COLO668 (cell line): ENCODE measurements around the gene C6orf118.

Source experiments
- DNase-seq: peaks from one replicate; lab custom pipeline; 2025; ENCODE audit not compliant: unreplicated experiment; lab: John Stamatoyannopoulos, UW

Gene C6orf118

DNA sequence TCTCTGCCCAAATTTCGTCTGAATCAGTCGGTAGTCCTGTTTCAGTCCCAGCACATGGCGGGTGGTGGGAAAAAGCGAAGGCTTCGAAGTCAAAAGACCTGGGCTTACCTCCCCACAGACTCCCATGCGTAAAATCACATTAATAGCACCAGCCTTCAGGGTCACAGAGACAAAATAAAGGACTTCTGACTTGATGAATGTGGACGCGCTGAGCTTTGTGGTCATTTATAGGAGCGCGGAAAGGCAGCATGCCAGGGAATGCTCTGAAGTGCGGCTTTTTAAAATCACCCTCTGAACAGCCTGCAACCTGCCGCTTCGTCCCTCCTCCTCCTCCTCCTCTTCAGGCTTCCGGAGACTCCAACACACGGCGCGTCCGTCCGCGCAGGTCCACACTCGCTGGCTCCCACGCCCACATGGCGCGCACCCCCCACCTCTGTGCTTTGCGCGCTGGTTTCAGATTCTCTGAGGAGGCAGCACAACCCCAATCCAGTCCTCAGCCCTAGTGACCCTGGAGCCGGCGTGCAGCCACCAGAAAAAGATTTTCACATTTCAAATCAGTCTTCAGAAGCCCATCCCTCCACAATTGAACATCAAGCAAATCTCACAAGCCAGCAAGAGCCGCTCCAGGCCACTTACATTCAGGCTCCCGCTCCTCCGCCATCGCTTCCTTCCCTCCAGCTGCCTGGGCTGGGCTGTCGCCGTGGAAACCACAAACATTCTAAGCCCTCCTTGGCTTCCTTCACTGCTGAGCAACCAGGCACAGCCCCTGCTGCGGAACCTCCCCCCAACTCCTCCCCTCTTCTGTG lies at the start of gene C6orf118:
C6orf118 (minus strand) TSS at position 680 of the 806 bp plus-strand sequence; CDS start at position 661, 19 bp downstream.
- DNase-seq = peak; percentile 69

GRCh38 chr6:165345700-165346099 lies 36.3 kb upstream of the C6orf118 start:
- DNase-seq = no peak

GRCh38 chr6:165340532-165340931 lies 31.1 kb upstream of the C6orf118 start:
- DNase-seq = no peak

- no peak for DNase-seq
Measured at GRCh38 chr6:165325609-165326008, 16.2 kb upstream of the C6orf118 start.

DNA sequence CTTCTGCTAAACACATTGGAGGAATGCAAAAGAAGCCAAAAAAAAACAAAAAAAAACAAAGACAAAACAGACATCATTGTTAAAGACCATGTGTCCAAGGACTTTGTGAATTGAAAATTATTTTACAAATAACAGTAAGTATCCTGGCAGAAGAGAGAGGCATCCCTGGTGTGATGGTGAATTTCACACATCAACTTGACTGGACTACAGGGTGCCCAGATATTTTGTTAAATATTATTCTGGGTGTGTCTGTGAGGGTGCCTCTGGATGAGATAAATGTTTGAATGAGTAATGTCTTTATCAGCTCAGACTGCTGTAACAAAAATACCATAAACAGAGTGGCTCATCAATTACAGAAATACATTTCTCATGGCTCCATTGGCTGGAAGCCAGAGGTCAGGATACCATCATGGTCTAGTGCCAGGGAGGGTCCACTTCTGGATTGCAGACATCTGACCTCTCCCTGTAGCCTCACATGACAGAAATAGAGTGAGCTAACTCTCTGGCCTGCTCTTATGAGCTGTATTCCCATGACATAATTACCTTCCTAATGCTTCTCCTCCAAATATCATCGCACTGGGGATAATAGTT lies 12.2 kb upstream of the C6orf118 start:
- DNase-seq = no peak

DNA sequence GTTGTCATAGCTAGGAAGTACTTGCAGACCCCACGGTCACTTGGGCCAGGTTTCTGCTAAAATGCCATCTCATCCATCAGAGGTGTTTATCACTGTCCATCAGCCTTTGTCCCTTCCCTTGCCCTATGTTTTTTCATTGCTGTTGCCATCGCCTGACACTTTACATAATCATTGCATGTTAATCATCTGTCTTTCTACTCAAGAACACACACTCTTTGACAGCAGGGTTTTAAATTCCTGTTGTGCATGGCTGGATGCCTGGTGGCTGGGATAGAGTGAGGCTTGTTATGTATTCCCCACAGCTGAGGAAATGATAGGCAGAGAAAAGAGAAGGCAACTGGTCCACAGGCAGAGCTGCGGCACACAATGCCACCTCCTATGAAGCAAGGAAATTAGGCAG lies 11.7 kb upstream of the C6orf118 start:
- no peak for DNase-seq

DNA sequence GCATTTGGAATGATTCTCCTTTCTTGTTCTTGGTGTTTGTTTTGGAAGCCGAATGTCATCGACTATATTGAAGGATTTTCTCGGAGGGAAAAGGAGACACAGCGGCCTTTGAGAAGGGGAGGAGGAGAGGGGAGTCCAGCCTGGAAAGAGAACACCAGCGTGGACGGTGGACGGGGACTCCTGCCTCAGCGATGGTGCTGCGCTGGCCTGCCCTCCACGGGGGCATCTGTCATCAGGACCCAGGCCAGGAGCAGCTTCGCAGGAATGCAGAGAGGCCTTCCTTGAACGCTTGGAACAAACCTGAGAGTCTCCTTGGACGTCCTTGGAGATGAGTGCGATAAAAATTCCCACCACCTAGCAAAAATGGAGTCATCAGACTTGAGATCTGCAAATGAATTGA lies 8.3 kb upstream of the C6orf118 start:
- no peak for DNase-seq

DNA sequence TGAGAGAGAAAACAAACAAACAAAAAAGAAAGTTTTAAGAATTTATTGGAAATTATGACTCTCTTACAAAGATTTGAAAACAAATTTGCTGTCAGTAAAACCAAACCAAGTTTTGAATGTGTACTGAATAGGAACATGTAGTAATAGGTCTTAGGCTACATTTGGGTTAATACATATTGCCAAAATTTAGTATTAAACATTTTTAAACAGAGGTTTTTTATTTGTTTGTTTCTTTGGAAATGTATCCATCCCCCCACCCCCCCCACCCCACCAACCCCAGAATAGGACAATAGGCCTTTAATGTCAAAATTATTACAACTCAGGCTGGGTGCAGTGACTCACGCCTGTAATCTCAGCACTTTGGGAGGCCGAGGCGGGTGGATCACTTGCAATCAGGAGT lies 2.5 kb downstream of the C6orf118 start:
- no peak for DNase-seq

DNA sequence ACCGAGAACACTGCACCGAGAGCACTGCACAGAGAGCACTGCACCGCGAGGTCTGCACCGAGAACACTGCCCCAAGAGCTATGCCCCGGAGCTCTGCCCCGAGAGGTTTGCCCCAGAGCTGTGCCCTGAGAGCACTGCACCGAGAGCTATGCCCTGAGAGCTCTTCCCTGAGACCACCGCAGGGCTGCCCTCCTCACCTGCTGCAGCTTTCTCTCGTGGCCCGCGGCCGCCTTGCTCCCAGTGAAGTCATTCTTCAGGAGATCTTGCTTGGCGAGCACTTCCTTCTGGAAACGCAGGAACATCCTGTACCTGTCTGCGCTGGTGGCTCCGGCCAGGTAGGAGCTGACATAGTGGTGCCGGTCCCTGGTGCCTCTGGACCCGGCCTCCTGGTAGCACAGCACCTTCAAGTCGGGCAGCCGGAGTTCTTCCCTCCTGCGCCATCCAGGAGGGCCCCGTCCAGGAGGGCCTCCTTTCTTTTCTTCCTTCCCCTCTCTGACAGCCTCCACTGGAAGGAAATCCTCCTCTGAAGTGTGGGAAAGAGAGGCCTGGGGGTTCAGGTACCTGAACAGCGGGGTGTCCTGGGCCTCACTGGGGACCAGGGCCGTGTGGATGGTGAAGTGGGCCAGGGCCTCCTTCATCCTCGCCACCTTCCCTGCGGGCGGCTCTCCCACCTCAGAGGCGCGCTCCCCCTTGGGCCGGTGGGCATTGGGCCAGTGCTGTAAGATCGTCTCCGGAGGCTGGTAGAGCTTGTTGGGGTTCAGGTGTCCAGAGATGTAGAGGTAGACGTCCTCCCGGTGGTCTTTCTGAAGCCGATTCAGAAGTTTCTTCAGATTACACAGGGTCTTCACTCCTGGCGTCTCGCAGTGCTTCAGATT lies 7.8 kb downstream of the C6orf118 start:
- DNase-seq = no peak

- DNase-seq = no peak
Measured at GRCh38 chr6:165300422-165300936, 8.9 kb downstream of the C6orf118 start.

- DNase-seq = no peak
Measured at GRCh38 chr6:165298875-165299274, 10.5 kb downstream of the C6orf118 start.

DNA sequence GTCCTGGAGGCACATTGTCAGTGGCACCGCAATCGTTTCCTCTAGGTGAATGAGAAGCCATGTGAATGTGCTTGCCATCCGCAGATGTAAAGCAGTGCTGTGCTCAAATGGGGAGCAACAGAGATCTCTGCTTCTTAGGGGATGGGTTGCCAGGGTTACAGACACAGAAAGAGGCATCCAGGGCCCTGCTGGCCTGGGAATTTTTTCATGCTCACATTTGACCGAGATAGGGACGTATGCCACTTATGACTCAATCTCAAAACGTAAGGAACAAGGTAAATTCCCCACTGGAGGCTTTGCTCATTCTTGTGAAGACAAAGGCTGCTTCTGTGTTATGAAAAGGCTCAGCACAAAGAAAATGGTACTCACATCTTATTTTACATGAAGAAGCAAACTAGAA lies 11.0 kb downstream of the C6orf118 start:
- no peak for DNase-seq

DNA sequence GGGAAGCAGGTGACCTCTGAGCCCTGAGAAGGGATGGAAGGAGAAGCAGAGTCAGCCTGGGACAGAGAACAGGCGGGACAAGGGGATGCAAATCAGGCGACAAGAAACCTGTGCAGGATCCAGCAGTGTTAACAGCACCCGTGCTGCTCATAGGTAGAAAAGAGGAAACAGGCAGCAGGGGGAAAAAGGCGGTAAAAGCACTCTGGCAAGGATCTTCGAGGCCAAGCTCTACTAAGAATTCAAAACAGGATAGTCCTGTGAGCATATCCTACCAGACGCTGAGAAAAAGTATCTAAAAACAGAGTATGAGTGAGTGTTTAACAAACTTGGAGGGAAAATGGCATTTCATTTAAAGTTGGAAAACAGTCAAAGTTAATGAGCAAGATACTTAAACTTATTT lies 16.7 kb downstream of the C6orf118 start:
- DNase-seq = no peak

DNA sequence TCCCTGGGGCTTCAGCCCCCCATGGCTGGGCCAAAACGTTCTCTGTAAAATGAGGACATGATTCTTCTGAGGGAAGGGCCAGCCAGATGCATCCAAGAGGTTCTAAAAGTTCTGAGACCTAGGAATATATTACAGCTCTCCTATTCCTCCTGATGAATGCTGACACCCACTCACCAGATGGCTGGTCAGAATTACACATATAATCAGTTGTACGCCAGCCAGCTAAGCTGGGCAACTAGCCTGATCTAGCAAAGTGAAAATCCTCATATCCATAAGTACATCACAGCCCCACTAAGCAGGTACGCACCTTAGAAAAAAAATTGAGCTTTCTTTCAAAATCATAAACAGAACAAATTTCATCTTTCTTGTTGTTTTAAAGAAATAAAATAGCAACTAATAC lies 34.8 kb downstream of the C6orf118 start:
- DNase-seq = no peak

- DNase-seq = no peak
Measured at GRCh38 chr6:165272585-165272984, 36.8 kb downstream of the C6orf118 start.

DNA sequence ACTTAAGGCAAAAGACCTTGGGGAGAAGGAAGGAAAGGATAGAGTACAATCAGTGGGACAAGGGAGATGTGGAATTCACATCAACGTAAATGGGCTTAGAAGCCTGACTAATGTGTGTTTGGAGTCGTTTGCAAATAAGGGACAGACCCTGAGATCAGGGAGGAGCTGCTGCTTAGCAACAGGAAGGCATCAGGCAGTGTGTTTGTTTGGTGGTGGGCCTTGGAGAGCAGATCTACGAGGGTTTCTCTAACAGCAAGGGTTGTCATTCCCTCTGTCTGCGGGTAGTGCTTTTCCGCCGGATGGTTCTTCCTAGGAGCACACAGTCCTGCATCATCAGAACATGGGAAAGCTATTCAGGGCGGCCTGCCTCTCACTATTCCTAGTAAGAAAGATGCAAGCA lies 40.4 kb downstream of the C6orf118 start:
- no peak for DNase-seq

GRCh38 chr6:165266621-165267020 lies 42.8 kb downstream of the C6orf118 start:
- no peak for DNase-seq

DNA sequence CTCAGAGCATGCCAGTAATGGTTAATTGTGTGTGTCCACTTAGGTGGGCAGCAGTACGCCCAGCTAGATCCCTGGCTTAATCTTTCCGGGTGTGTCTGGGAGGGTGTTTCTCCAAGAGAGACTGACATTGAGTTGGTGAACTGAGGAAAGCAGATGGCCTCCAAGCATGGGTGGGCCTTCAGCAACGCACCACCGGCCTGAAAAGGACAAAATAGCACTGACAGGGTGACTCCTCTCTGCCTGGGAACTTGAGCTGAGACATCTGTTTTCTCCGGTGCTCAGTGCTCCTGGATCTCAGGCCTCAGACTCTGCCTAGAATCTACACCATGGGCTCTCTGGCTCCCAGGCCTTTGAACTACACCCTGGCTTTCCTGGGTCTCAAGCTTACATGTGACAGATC lies 43.2 kb downstream of the C6orf118 start:
- DNase-seq = no peak

GRCh38 chr6:165260462-165260861 lies 48.9 kb downstream of the C6orf118 start:
- DNase-seq = no peak

DNA sequence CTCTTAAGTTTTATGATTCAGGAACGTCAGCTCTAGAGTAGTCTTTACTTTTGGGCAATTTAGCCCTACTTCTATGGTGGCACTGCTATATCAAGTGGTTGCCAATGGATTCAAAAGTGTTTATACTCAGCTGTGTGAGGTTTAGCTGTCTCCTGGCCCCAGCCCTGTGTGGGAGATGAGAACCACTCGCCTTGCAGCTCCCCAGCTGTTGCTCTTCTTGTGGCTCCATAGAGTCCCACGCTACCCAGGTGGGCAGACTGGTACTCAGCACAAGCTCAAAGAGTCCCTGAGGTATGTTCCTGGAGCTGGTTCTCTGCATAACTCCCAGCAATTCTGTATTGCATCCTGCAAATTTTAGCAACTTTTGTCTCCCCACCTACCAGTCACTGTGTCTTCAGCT lies 59.6 kb downstream of the C6orf118 start:
- no peak for DNase-seq

- DNase-seq = no peak
Measured at GRCh38 chr6:165245701-165246100, 63.7 kb downstream of the C6orf118 start.

DNA sequence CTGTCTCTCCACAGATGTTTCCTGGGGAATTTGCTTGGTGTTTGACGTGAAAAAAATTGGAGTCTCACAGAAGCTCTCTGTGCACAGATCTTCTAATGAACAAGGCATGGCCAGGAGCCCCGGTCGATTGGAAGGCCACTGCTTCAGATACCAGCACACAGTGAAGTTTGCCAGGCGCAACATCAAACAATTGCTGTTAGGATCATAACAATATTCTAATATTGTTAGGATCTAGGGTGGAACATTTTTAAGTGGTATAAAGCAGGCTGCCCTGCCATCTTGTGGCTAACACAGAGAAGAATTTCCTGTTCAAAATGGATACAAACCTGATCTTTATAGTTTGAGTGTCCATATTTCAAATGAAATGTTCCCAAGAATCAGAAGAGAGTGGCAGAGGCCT lies 64.1 kb downstream of the C6orf118 start:
- DNase-seq = no peak
